SK-N-SH (cell line): Measurements from ENCODE around the gene ZFAND4. TPM values are rescaled to one million over a fixed set of nuclear protein-coding genes. Genes with fewer than 3 reads are reported as not detected.
A peak's percentile ranks its signal among the peaks of the same experiment; 100 is the strongest.

ENCODE experiments used
- CTCF ChIA-PET: fragments of 300-600, 350-600 bp; formaldehyde crosslinking; extraction: SDS; loops from one replicate; lab custom pipeline; 2021; lab: Yijun Ruan, JAX
- POLR2A ChIA-PET: fragments of 350-600 bp; sonication (Branson Sonifier 250); formaldehyde crosslinking; extraction: SDS; loops from one replicate; lab custom pipeline; 2020; ENCODE audit warnings: antibody characterized with exemption, inconsistent platforms; lab: Yijun Ruan, JAX
- DNase-seq: peaks from one replicate; pipeline ENCODE4 v3.0.0; 2012
- H2AFZ ChIP-seq: fragments of 200-600 bp; sonication (generic); 2 replicates; pipeline ENCODE4 v1.8.1; 2016; ENCODE audit warnings: antibody characterized with exemption, mild to moderate bottlenecking, low read depth
- H3F3A ChIP-seq: fragments of 200-600 bp; sonication (generic); replicated peaks from 2 replicates; pipeline ENCODE3; 2016; ENCODE audit warnings: antibody characterized with exemption, mild to moderate bottlenecking; ENCODE audit not compliant: insufficient read depth
- H3K27ac ChIP-seq, 2 experiments: fragments of 200-500 bp in 1 of 2; fragments of 200-600 bp in 1 of 2; sonication (Bioruptor generic) in 1 of 2; sonication (generic), shearing (Covaris generic) in 1 of 2; 2 replicates each; pipeline versions ENCODE4 v1.5.1 to v1.6.1; 2014 to 2016; ENCODE audit warnings: low read depth in 2 of 2, inconsistent platforms in 1 of 2, low read length in 1 of 2, mild to moderate bottlenecking in 1 of 2, mixed read lengths in 1 of 2
- H3K27me3 ChIP-seq: fragments of 200-600 bp; sonication (generic), shearing (Covaris generic); 2 replicates; pipeline ENCODE4 v1.6.1; 2016; ENCODE audit warnings: mixed run types; ENCODE audit not compliant: insufficient read depth
- H3K36me3 ChIP-seq, 2 experiments: fragments of 200-500 bp in 1 of 2; fragments of 200-600 bp in 1 of 2; sonication (Bioruptor generic) in 1 of 2; sonication (generic) in 1 of 2; replicated peaks in 1 of 2; 2 replicates each; pipeline versions ENCODE3 to v1.5.1; 2014 to 2016; ENCODE audit warnings: low read length in 1 of 2, mild to moderate bottlenecking in 1 of 2; ENCODE audit not compliant: insufficient read depth in 2 of 2, control insufficient read depth in 1 of 2
- H3K4me1 ChIP-seq, 2 experiments: fragments of 200-500 bp in 1 of 2; fragments of 200-600 bp in 1 of 2; sonication (Bioruptor generic) in 1 of 2; sonication (generic), shearing (Covaris generic) in 1 of 2; 2 replicates each; pipeline versions ENCODE4 v1.5.1 to v1.6.1; 2014 to 2016; ENCODE audit warnings: low read depth in 1 of 2, low read length in 1 of 2, mixed run types in 1 of 2; ENCODE audit not compliant: insufficient read depth in 2 of 2, control insufficient read depth in 1 of 2
- H3K4me2 ChIP-seq: fragments of 200-600 bp; sonication (generic), shearing (Covaris generic); 2 replicates; pipeline ENCODE4 v1.6.1; 2017; ENCODE audit warnings: mixed run types
- H3K4me3 ChIP-seq, 2 experiments: fragments of 200-500 bp in 1 of 2; fragments of 200-600 bp in 1 of 2; sonication (Bioruptor generic) in 1 of 2; sonication (generic), shearing (Covaris generic) in 1 of 2; 2 replicates each; pipeline versions ENCODE4 v1.5.1 to v1.8.1; 2014 to 2016; ENCODE audit warnings: low read depth in 2 of 2, inconsistent platforms in 1 of 2, low read length in 1 of 2, mild to moderate bottlenecking in 1 of 2, mixed read lengths in 1 of 2, moderate library complexity in 1 of 2
- H3K79me2 ChIP-seq: fragments of 200-600 bp; sonication (generic); 2 replicates; pipeline ENCODE4 v1.8.1; 2017; ENCODE audit warnings: mild to moderate bottlenecking; ENCODE audit not compliant: insufficient read depth
- H3K9ac ChIP-seq: fragments of 200-600 bp; sonication (generic); 2 replicates; pipeline ENCODE4 v1.6.1; 2017; ENCODE audit warnings: mixed run types
- H3K9me2 ChIP-seq: fragments of 200-600 bp; sonication (generic); 2 replicates; pipeline ENCODE4 v1.6.1; 2017; ENCODE audit warnings: mixed run types
- H3K9me3 ChIP-seq: fragments of 200-600 bp; sonication (generic); 2 replicates; pipeline ENCODE4 v1.6.1; 2017; ENCODE audit warnings: mixed run types, mild to moderate bottlenecking, moderate library complexity
- H4K20me1 ChIP-seq: fragments of 200-600 bp; sonication (generic); 2 replicates; pipeline ENCODE4 v1.6.1; 2017; ENCODE audit warnings: mild to moderate bottlenecking, mixed run types; ENCODE audit not compliant: insufficient read depth
- CTCF ChIP-seq: fragments of 200-600 bp; sonication (generic); IDR thresholded peaks from 2 replicates; pipeline ENCODE4 v1.6.1; 2017; ENCODE audit warnings: antibody characterized with exemption, mild to moderate bottlenecking, moderate library complexity
- ELF1 ChIP-seq: IDR thresholded peaks from 2 replicates; pipeline ENCODE4 v1.4.0; 2012
- EZH2phosphoT487 ChIP-seq: fragments of 200-600 bp; sonication (generic); IDR thresholded peaks from 2 replicates; pipeline ENCODE4 v1.6.1; 2017; ENCODE audit warnings: low read depth, mixed run types, mild to moderate bottlenecking, antibody characterized with exemption, moderate library complexity, borderline replicate concordance
- FOSL2 ChIP-seq: IDR thresholded peaks from 2 replicates; pipeline ENCODE4 v1.4.0; 2012; ENCODE audit warnings: low read depth, mild to moderate bottlenecking, moderate library complexity, borderline replicate concordance
- FOXJ3 ChIP-seq: sonication (generic); formaldehyde crosslinking; IDR thresholded peaks from 2 replicates; pipeline ENCODE4 v1.5.1; 2020; ENCODE audit warnings: mild to moderate bottlenecking, missing genetic modification reagents
- FOXM1 ChIP-seq: IDR thresholded peaks from 2 replicates; pipeline ENCODE4 v1.4.0; 2012; ENCODE audit warnings: low read depth, mild to moderate bottlenecking
- GABPA ChIP-seq: IDR thresholded peaks from 2 replicates; pipeline ENCODE4 v1.4.0; 2012; ENCODE audit warnings: low read depth, mild to moderate bottlenecking
- GATA2 ChIP-seq: sonication (generic); formaldehyde crosslinking; IDR thresholded peaks from 2 replicates; pipeline ENCODE4 v1.5.0; 2020; ENCODE audit warnings: mild to moderate bottlenecking, missing genetic modification reagents
- JUND ChIP-seq: IDR thresholded peaks from 2 replicates; pipeline ENCODE4 v1.4.0; 2012
- MEF2A ChIP-seq: IDR thresholded peaks from 2 replicates; pipeline ENCODE4 v1.4.0; 2012; ENCODE audit warnings: low read depth, borderline replicate concordance
- MXI1 ChIP-seq: IDR thresholded peaks from 2 replicates; pipeline ENCODE4 v1.6.1; 2012; ENCODE audit warnings: mild to moderate bottlenecking, low read depth, low read length, improper control_type of control experiment
- PBX3 ChIP-seq: IDR thresholded peaks from 2 replicates; pipeline ENCODE4; 2012
- RAD21 ChIP-seq: IDR thresholded peaks from 2 replicates; pipeline ENCODE4 v1.6.1; 2012; ENCODE audit warnings: mild to moderate bottlenecking, low read length
- RCOR1 ChIP-seq: fragments of 150-350 bp; IDR thresholded peaks from 2 replicates; pipeline ENCODE4 v1.6.1; 2017; ENCODE audit warnings: antibody characterized with exemption, low read length
- RXRA ChIP-seq: IDR thresholded peaks from 2 replicates; pipeline ENCODE4 v1.4.0; 2012; ENCODE audit warnings: low read depth, mild to moderate bottlenecking, borderline replicate concordance
- SIN3A ChIP-seq: IDR thresholded peaks from 2 replicates; pipeline ENCODE4 v1.6.1; 2012; ENCODE audit warnings: low read depth, mild to moderate bottlenecking, low read length, moderate library complexity, borderline replicate concordance
- SMC3 ChIP-seq: IDR thresholded peaks from 2 replicates; pipeline ENCODE4 v1.6.1; 2012; ENCODE audit warnings: low read depth, low read length, improper control_type of control experiment
- TCF12 ChIP-seq: IDR thresholded peaks from 2 replicates; pipeline ENCODE4 v1.4.0; 2012
- USF1 ChIP-seq: IDR thresholded peaks from 2 replicates; pipeline ENCODE4 v1.4.0; 2012; ENCODE audit warnings: low read depth, borderline replicate concordance
- whole genome bisulfite sequencing: methylation state at CpG from one replicate; pipeline ENCODE4 v1.1.6; 2017; ENCODE audit warnings: low lambda C conversion rate; 5-methylcytosine and 5-hydroxymethylcytosine counted together
- polyA plus RNA-seq, 3 experiments: library from polyadenylated mRNA; depleted of rRNA; stranded (reverse); fragments of >200 nt; gene quantifications; 2 replicates each; pipeline ENCODE4 v1.2.3, GENCODE V29; 2012
- TF ChIP-seq, protein P1 (sequence below): IDR thresholded peaks from 2 replicates; pipeline ENCODE4 v1.6.1; 2012; ENCODE audit warnings: mild to moderate bottlenecking, low read depth, low read length, moderate library complexity
- TF ChIP-seq, protein P2 (sequence below): fragments of 150-350 bp; IDR thresholded peaks from 2 replicates; pipeline ENCODE4 v1.6.1; 2016; ENCODE audit warnings: mild to moderate bottlenecking, low read depth, low read length

The ZFAND4 gene
- polyA plus RNA-seq (2012; rRNA removed), result 2.0 and 2.1 TPM in 2 replicates
- 2.7 and 3.1 TPM in 2 replicates for polyA plus RNA-seq (2012; cell fraction: cytosol; rRNA removed)
- polyA plus RNA-seq (2012; cell fraction: nucleus; rRNA removed), result 1.1 and 2.4 TPM in 2 replicates

DNA sequence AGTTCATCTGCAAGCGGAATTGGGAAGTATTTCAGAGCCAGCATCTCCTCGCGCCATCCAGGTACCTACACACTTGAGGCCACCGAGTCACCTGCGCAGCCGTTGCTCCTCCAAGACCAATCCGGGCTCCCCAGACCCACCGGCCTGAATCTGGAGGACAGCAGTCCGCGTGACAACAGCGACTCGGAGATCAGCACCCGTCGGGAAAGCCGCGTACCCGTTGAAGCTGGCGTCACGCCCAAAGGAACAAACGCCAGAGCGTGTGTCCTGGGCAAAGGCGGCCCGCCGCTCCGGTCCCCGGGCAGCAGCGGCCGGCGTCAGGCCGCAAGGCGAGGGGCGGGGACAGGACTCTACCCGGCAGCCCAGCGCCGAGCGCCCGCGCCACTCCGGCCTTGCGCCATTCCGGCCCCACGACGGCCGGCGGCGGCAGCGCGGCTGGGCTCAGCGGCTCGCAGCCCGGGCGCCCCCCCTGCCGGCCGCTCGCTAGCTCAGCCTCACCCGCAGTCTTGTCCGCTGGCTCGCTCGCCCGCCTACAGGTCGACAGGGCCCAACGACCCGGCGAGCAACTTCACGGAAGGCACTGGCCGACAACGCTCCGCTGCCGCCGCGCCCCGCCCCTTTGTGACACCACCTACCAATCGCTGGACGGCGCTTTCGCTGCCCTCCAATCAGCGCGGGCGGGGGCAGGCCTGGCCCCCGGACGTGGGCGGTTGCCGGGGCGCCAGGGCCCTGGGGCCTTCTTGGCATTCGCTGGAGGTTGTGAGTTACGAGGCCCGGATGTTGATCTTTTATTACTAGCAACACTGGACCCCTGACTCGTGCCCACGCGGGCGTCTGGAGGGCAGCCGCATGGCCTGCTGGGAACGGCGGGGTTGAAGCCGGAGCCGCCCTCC lies at the start of gene ZFAND4:
TSS of gene ZFAND4 (minus strand) at position 592 of the 893 bp plus-strand sequence. CDS start 9,047 bp downstream, outside the sequence.
- peaks cover 3% of the 10 kb centered on the region for H3F3A ChIP-seq
- no peaks in the 10 kb centered on the region for H4K20me1 ChIP-seq
- peaks cover 25% of the 10 kb centered on the region for H3K79me2 ChIP-seq
- peak within 1 kb of the TSS; percentile 76 to 94 for H3K4me3 ChIP-seq
- no peaks in the 10 kb centered on the region for H3K9me2 ChIP-seq
- H3K9ac ChIP-seq, result peak within 1 kb of the TSS; percentile 74
- peaks cover 0 to 5% of the 10 kb centered on the region in 2 experiments; a peak in 1 of 4 replicates for H3K4me1 ChIP-seq
- H3K4me2 ChIP-seq, result peak within 1 kb of the TSS; percentile 86
- peak; percentile 99 for DNase-seq
- H3K27me3 ChIP-seq, result no peaks in the 10 kb centered on the region
- no peaks in the 10 kb centered on the region for H3K36me3 ChIP-seq
- WGBS, result 2% methylated on average over 17 of the region's 96 CpGs
- no peaks in the 10 kb centered on the region for H3K9me3 ChIP-seq
- H3K27ac ChIP-seq, result peak within 1 kb of the TSS; percentile 53 to 86
- peak within 1 kb of the TSS; percentile 95 for H2AFZ ChIP-seq
- ChIA-PET CTCF (interaction anchor here (0.6 to 1.7 kb wide), 13 partner anchors 10 to 437 kb away, joined by 3 to 32 read pairs (median 5); no protein-coding TSS in a partner anchor), POLR2A (no interaction called here)
- TF ChIP-seq RCOR1, result 0 out of 2 replicates have a peak, but pooled peaks have one; percentile 7
- TF ChIP-seq RAD21, result peak; percentile 67
- TF ChIP-seq GABPA, result peak; percentile 72
- no peak for TF ChIP-seq EZH2phosphoT487
- peak; percentile 59 for TF ChIP-seq ELF1
- no peak for TF ChIP-seq JUND
- no peak; the same call in 1 of the 2 replicates for TF ChIP-seq SIN3A
- TF ChIP-seq FOXJ3 (CRISPR knock-in tag), result peak; percentile 72; the same call in 1 of the 2 replicates
- peak; percentile 76; the same call in 1 of the 2 replicates for TF ChIP-seq MXI1
- TF ChIP-seq SMC3, result peak; percentile 80
- no peak for TF ChIP-seq MEF2A
- TF ChIP-seq, protein P1, sequence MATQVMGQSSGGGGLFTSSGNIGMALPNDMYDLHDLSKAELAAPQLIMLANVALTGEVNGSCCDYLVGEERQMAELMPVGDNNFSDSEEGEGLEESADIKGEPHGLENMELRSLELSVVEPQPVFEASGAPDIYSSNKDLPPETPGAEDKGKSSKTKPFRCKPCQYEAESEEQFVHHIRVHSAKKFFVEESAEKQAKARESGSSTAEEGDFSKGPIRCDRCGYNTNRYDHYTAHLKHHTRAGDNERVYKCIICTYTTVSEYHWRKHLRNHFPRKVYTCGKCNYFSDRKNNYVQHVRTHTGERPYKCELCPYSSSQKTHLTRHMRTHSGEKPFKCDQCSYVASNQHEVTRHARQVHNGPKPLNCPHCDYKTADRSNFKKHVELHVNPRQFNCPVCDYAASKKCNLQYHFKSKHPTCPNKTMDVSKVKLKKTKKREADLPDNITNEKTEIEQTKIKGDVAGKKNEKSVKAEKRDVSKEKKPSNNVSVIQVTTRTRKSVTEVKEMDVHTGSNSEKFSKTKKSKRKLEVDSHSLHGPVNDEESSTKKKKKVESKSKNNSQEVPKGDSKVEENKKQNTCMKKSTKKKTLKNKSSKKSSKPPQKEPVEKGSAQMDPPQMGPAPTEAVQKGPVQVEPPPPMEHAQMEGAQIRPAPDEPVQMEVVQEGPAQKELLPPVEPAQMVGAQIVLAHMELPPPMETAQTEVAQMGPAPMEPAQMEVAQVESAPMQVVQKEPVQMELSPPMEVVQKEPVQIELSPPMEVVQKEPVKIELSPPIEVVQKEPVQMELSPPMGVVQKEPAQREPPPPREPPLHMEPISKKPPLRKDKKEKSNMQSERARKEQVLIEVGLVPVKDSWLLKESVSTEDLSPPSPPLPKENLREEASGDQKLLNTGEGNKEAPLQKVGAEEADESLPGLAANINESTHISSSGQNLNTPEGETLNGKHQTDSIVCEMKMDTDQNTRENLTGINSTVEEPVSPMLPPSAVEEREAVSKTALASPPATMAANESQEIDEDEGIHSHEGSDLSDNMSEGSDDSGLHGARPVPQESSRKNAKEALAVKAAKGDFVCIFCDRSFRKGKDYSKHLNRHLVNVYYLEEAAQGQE, result no peak
- no peak for TF ChIP-seq FOSL2
- no peak for TF ChIP-seq PBX3
- no peak for TF ChIP-seq RXRA
- no peak for TF ChIP-seq FOXM1
- TF ChIP-seq, protein P2, sequence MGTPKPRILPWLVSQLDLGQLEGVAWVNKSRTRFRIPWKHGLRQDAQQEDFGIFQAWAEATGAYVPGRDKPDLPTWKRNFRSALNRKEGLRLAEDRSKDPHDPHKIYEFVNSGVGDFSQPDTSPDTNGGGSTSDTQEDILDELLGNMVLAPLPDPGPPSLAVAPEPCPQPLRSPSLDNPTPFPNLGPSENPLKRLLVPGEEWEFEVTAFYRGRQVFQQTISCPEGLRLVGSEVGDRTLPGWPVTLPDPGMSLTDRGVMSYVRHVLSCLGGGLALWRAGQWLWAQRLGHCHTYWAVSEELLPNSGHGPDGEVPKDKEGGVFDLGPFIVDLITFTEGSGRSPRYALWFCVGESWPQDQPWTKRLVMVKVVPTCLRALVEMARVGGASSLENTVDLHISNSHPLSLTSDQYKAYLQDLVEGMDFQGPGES, result peak; percentile 66
- no peak for TF ChIP-seq TCF12
- no peak for TF ChIP-seq USF1
- TF ChIP-seq GATA2 (CRISPR knock-in tag), result no peak
- TF ChIP-seq CTCF, result peak; percentile 52
